Esophagus muscularis mucosa (tissue), 4 donors: ENCODE measurements around the gene TOLLIP.

Experiments
- CTCF ChIP-seq, 3 experiments: fragments of 200-600 bp in 2 of 3; fragments of 450-650 bp in 1 of 3; sonication (generic) in 2 of 3; IDR thresholded peaks; one replicate each; pipeline ENCODE4 v1.5.1; 2017 to 2019; ENCODE audit warnings: antibody characterized with exemption in 3 of 3, mild to moderate bottlenecking in 2 of 3, moderate library complexity in 1 of 3
- EP300 ChIP-seq: sonication (generic); formaldehyde crosslinking; IDR thresholded peaks from one replicate; pipeline ENCODE4 v1.6.1; 2017; ENCODE audit warnings: antibody characterized with exemption
- POLR2A ChIP-seq: fragments of 450-650 bp; IDR thresholded peaks from one replicate; pipeline ENCODE4 v1.6.1; 2017; ENCODE audit warnings: antibody characterized with exemption, moderate library complexity, mild to moderate bottlenecking, low read depth
- POLR2AphosphoS5 ChIP-seq, 2 donors: sonication (generic); formaldehyde crosslinking; IDR thresholded peaks; one replicate each; pipeline ENCODE4 v1.6.1; 2017; ENCODE audit warnings: antibody characterized with exemption in 2 of 2

GRCh38 chr11:1280116-1281035 lies 29.1 kb downstream of the TOLLIP start:
- TF ChIP-seq POLR2AphosphoS5 (IDR thresholded peaks at IDR 0.05) (no peak), CTCF (IDR thresholded peaks at IDR 0.05) (no peak), EP300 (no peak), POLR2A (no peak)
